ENCODE results near the gene PLCD1.

PLCD1 gene

GRCh38 chr3:38030126-38031021 lies 932 bp upstream of the PLCD1 start:
- in situ Hi-C loops (cut with HindIII; ENCODE audit: low sequenced_read_pairs): no loop called here
- no peak for TF ChIP-seq CTCF (IDR thresholded peaks at IDR 0.05; ENCODE audit: low read depth, low read length)
- H3K4me3 ChIP-seq (ENCODE audit: low read depth, low read length): peak overlapping the region; percentile 55
- DNase-seq (ENCODE audit: low read depth, low spot score): no peak

DNA sequence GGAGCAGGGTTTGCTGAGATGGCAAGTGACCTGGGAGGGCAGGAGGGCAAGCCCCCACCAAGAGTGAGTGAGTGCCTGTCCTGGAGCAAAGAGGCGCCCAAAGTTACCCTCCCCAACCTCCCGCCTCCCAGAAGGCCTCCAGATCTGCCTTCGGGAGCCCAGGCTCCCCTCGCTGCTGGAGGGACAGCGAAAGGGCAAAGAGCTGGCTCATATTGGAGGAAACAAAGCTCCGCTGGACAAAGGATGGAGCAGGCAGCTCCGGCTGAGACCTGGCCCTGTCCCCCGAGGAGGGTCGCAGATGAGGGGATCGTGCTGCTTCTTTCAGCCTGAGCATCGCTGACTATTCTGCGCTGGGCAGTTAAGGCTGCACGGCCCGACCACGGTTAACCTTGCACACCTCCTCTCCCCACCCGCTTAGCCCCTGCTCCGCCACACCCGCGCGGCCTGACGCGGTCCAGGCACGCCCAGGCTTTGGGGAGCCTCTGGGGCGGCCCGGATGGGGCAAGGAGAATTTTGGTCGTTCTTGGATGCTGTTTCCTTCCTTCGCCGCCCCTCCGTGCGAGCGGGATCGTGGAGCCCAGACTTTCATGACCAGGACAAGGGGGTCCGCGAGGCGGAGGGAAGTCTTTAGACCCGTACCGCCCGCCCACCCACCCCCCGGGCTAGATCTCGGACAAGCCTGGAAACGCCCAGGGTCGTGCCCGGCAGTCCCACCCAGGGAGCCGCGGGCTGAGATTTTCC lies 651 bp downstream of the PLCD1 start:
- in situ Hi-C loops (cut with HindIII; ENCODE audit: low sequenced_read_pairs): no loop called here
- no peak for DNase-seq (ENCODE audit: low read depth, low spot score)
- no peak for TF ChIP-seq CTCF (IDR thresholded peaks at IDR 0.05; ENCODE audit: low read depth, low read length)
- peak overlapping the region; percentile 55 for H3K4me3 ChIP-seq (ENCODE audit: low read depth, low read length)

DNA sequence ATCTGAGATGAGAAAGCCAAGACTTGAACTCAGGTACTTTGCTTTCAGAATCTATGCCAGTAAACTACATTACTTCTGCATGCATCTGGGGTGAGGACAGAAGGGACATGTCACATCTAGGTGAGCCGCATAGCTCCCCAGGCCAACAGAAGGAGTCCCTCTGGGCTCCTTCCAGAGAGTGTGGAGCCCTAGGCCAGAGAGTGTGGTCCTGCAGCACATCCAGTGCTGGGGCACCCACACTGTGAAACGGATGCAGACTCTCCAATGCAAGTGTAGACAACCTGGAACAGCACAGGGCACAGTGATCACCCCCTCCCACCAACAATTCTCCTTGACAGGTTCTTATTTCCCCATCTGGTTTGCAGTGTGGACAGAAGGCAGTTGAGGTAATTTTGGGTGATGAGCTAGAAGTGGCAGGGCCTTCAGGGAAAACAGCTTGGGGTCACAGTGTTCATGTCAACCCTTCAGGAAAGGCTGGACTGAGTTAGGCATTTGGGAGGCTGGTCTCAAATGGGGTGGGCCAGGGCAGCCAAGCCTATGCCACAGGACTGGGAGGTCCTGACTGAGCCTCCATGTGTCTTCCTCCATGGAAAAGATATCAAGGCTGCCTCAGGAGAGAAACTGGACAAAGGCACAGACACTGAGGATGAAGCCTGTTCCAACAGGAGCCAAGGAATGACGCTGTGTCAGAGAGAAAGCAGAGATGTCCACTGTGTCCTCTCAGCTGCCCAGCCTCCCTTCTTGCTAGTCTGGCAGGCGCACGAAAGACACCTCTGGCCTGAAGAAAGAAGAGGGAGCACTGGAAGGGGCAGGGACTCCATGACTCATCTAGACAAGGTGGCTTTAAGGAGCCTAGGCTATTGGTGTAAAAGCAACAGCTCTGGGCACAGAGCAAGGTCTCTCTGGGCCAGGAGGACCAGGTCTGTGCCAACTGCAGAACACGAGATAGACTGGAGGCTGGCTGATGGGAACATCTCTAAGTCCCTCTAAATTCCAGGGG lies 1.7 kb downstream of the PLCD1 start:
- DNase-seq (ENCODE audit: low read depth, low spot score): no peak
- peak overlapping the region; percentile 55 for H3K4me3 ChIP-seq (ENCODE audit: low read depth, low read length)
- TF ChIP-seq CTCF (IDR thresholded peaks at IDR 0.05; ENCODE audit: low read depth, low read length): no peak
- in situ Hi-C loops (cut with HindIII; ENCODE audit: low sequenced_read_pairs): no loop called here

DNA sequence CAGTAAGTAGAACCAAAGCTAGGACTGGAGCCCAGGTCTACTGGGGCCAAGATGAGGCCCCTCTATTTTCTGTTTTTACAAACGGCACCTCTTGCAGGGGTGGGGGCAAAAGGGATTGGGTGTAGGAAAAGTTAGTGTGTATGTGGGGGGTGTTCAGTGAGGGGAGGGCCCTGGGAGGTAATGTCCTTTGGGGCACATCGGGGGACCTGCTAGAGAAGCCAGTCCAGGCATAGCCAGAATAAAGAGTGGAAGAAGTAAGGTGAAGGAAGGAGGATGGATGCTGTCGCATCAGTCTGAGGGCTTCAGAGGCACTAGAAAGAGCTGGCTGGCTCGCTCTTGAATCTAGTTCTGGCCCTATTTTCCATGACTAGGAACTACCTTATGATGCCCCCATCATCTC lies 2.6 kb downstream of the PLCD1 start:
- TF ChIP-seq CTCF (IDR thresholded peaks at IDR 0.05; ENCODE audit: low read depth, low read length): no peak
- DNase-seq (ENCODE audit: low read depth, low spot score): no peak
- no peak overlapping the region for H3K4me3 ChIP-seq (ENCODE audit: low read depth, low read length)
- in situ Hi-C loops (cut with HindIII; ENCODE audit: low sequenced_read_pairs): no loop called here

DNA sequence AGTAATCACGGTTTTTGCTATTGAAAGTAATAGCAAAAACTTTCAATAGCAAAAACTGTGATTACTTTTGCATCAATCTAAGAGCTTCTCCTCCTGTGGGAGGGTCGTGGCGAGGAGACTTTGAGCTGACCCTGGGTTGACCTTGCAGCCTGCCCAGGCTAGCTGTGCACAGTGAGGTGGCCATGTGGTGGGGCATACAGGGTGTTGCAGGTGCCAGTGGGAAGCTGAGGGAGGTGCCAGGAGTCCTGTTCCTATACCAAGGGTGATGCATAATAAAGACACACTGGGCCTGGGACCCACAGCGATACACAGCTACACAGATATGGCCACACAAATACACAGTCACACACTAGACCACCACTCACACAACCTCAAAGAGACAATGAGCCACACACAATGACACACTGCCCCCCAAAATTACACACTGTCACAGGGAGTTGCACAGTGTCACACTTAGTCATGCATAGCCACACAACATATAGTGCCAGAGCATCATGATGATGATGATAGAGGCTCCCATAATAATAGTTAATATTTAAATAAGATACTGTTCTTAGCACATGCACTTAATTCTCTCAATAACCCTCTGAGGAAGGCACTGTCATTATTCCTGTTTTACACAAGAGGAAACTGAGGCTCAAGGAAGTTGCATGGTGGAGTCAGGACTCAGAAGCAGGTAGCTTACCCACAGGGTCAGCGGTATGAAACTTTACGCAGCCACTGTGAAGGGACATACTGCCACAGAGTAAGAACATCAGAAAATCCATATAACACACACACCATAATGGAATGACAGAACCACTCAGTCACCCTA lies 6.3 kb downstream of the PLCD1 start:
- in situ Hi-C loops (cut with HindIII; ENCODE audit: low sequenced_read_pairs): no loop called here
- no peak for TF ChIP-seq CTCF (IDR thresholded peaks at IDR 0.05; ENCODE audit: low read depth, low read length)
- no peak overlapping the region for H3K4me3 ChIP-seq (ENCODE audit: low read depth, low read length)
- DNase-seq (ENCODE audit: low read depth, low spot score): no peak
